Omental fat pad (tissue), 4 donors: ENCODE results near the gene MRC1. TPM values are rescaled to one million over a fixed set of nuclear protein-coding genes. Genes with fewer than 3 reads are reported as not detected.

Source experiments
- ATAC-seq: fragments of 150-250 bp; one replicate; pipeline ENCODE4 v1.9.1; 2016; ENCODE audit warnings: mild to moderate bottlenecking, moderate library complexity; ENCODE audit not compliant: low FRiP score
- DNase-seq: peaks from one replicate; pipeline ENCODE4 v3.0.0-alpha.2; 2019; ENCODE audit warnings: low spot score
- total RNA-seq, 4 donors: library from RNA; depleted of rRNA; stranded (reverse); fragments of >200 nt; gene quantifications; one replicate each; pipeline ENCODE4 v1.1.0, GENCODE V29; 2016
- TF ChIP-seq, protein P1 (sequence below), 3 donors: fragments of 450-650 bp; IDR thresholded peaks; one replicate each; pipeline ENCODE4 v1.5.1; 2016 to 2017; ENCODE audit warnings: antibody characterized with exemption in 3 of 3, mild to moderate bottlenecking in 3 of 3, moderate library complexity in 2 of 3

Gene MRC1
- total RNA-seq, 4 donors from 2014 or later = 130 to 206 (median 139) TPM

DNA sequence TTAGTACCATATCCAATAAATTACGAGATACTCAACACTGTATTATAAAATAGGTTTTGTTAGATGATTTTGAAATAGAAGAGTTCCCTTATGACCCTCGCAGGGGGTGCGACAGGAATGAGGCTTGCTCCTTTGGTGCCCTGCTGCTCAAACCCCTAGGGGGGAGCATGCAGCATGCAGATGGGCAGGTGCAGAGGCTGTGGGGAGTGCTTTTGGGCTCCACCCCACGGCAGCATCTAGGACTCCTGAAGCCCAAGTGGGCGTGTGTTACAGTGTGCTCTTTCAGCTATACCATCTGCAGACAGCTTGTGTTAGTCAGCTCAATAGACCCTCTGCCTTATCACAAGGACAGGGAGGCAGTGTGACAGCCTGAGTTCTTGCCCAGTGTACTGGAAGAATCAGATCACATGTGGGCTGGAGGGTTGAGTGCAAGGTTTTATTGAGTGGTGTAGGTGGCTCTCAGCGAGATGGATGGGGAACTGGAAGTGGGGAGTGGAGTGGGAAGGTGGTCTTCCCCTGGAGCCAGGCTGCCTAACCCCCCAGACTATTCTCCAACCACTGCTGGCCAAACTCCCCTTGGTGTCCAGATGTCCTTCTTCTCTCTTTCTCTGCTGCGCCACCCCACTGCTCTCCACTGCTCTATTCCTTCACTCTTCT lies 3.1 kb upstream of the MRC1 start:
- TF ChIP-seq, protein P1, sequence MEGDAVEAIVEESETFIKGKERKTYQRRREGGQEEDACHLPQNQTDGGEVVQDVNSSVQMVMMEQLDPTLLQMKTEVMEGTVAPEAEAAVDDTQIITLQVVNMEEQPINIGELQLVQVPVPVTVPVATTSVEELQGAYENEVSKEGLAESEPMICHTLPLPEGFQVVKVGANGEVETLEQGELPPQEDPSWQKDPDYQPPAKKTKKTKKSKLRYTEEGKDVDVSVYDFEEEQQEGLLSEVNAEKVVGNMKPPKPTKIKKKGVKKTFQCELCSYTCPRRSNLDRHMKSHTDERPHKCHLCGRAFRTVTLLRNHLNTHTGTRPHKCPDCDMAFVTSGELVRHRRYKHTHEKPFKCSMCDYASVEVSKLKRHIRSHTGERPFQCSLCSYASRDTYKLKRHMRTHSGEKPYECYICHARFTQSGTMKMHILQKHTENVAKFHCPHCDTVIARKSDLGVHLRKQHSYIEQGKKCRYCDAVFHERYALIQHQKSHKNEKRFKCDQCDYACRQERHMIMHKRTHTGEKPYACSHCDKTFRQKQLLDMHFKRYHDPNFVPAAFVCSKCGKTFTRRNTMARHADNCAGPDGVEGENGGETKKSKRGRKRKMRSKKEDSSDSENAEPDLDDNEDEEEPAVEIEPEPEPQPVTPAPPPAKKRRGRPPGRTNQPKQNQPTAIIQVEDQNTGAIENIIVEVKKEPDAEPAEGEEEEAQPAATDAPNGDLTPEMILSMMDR (IDR thresholded peaks at IDR 0.05) = no peak
- no peak for ATAC-seq

DNA sequence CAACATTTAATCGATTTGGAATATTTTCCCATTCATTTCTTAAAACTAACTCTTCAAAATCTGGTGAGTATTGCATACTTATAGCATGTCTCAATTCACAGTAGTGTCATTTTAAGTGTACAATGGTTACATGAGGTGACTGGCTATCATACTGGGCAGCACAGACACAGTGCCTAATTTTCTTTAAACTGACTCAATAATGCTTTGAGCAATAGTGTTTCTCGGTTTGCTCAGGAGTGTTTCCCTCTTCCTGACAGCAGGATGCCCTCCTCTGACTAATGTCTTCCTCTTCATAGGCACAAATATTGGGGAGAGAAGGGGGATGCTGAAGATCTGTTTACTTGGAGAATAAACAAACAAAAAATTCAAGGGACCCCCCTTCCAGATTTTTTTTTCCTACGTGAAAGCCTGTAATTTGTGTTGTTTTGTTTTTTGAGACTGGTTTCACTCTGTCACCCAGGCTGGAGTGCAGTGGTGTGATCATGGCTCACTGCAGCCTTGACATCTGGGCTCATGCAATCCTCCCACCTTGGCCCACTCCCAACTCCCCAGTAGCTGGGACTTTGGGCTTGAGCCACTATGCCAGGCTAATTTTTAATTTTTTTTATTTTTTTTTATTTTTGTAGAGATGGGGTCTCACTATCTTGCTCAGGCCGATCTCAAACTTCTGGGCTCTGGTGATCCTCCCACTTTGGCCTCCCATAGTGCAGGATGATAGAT lies 2.2 kb downstream of the MRC1 start:
- DNase-seq (no peak), ATAC-seq (no peak)
- TF ChIP-seq, protein P1 (IDR thresholded peaks at IDR 0.05) = no peak

More for the DNA sequence above, 3.1 kb upstream of the MRC1 start:
- no peak for DNase-seq

DNA sequence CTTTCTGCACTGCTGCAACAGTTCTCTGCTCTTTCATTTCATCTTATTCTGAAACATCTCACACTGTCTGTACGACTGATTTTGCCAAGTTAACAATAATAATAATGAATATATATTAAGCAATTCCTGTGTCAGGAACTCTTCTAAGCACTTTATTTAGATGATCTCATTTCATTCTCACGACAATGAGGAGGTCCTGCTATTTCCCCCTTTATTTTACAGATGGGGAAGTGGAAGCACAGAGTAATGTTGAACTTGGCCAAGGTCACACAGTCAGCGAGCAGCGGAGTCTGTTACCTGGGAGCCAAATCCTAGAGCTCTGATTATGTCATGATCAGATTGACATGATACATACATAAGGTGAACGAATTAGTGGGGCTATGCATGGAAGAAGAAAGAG lies 5.8 kb downstream of the MRC1 start:
- DNase-seq = no peak
- TF ChIP-seq, protein P1 (IDR thresholded peaks at IDR 0.05) = no peak
- no peak for ATAC-seq

GRCh38 chr10:17816199-17816598 lies 7.1 kb downstream of the MRC1 start:
- TF ChIP-seq, protein P1 (IDR thresholded peaks at IDR 0.05) = no peak
- no peak for DNase-seq
- ATAC-seq = no peak

DNA sequence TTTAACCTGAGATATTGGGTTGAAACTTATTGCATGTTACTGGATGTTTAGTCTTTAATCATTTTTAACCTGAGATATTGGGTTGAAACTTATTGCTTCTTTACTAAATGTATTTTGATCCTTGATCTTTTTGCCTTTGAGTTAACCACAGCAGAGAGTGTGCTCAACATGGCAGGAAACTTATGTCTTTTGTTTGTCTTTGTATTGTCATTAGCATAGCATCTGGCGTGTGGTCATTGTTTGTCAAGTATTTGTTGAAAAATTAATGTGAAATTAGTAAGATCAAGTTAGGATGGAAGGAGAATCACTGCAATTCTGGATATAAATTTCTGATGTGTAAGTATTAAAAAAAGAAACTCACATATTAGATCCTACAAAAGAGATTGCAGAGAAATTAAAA lies 8.2 kb downstream of the MRC1 start:
- TF ChIP-seq, protein P1 (IDR thresholded peaks at IDR 0.05) = no peak
- DNase-seq = no peak
- ATAC-seq = no peak

DNA sequence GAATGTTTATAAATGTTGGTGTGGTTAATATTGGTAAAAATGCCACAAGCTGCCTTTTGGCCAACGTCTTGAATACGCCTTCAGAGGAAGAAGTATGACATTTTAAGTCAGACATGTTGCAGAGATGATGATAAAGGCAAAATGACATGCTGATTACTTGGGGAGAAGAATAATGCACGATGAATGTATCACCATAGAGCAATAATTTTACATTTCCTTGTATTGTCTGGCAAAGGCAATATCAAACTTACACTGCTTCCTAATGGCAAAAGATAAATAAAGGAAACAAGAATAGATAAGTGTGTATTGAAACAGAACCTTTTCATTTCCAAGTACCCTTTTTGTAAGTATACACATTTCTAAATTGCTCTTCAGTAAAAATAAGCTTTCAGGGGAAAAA lies 8.6 kb downstream of the MRC1 start:
- ATAC-seq (no peak), DNase-seq (no peak)
- TF ChIP-seq, protein P1 (IDR thresholded peaks at IDR 0.05) = no peak

DNA sequence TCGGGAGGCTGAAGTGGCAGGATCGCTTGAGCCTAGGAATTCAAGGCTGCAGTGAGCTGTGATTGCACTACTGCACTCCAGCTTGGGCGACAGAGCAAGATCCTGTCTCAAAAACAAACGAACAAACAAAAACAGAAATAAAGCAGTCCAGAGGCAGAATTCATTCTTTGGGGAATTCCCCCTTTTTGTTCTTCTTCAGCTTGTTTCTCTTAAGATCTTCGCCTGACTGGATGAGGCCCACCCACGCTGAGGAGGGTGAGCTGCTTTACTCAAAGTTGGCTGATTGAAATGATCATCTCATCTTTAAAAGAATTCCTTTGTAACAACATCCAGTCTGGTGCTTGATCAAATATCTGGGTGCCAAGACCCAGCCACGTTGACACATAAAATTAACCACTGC lies 10.7 kb downstream of the MRC1 start:
- DNase-seq = no peak
- ATAC-seq = no peak
- TF ChIP-seq, protein P1 (IDR thresholded peaks at IDR 0.05) = no peak
